IMR-90 (cell line): ENCODE measurements around the gene PTGR3. TPM values are rescaled to one million over a fixed set of nuclear protein-coding genes. Genes with fewer than 3 reads are reported as not detected.

Source experiments
- ATAC-seq: fragments of 200-7000 bp; cut with Tn5 transposase; 2 replicates; pipeline ENCODE4 v1.9.1; 2020; ENCODE audit warnings: low read depth, mild to moderate bottlenecking, moderate library complexity
- BruUV-seq: library from RNA; stranded (reverse); fragments of 400-500 nt; replicated peaks from 2 replicates; lab custom pipeline; 2021; lab: Mats Ljungman, UMichigan
- CTCF ChIA-PET: fragments of 300-600 bp; formaldehyde crosslinking; extraction: SDS; loops from one replicate; lab custom pipeline; 2021; ENCODE audit warnings: antibody characterized with exemption; lab: Yijun Ruan, JAX
- POLR2A ChIA-PET: fragments of 300-600 bp; sonication (Branson Sonifier 250); formaldehyde crosslinking; loops from one replicate; lab custom pipeline; 2022; ENCODE audit warnings: antibody characterized with exemption; ENCODE audit not compliant: unreplicated experiment; lab: Charles Lee
- DNase-seq: peaks from one replicate; pipeline ENCODE4 v3.0.0; 2013
- H2AFZ ChIP-seq: replicated peaks from 2 replicates; pipeline ENCODE3; 2013; ENCODE audit warnings: low read length, mild to moderate bottlenecking; ENCODE audit not compliant: poor library complexity
- H2AK5ac ChIP-seq: 2 replicates; pipeline ENCODE4 v1.6.1; 2013; ENCODE audit warnings: low read depth, low read length, inconsistent platforms
- H2AK9ac ChIP-seq: replicated peaks from 2 replicates; pipeline ENCODE3; 2013; ENCODE audit warnings: mild to moderate bottlenecking, low read depth, low read length, moderate library complexity; ENCODE audit not compliant: poor library complexity
- H2BK120ac ChIP-seq: 2 replicates; pipeline ENCODE4 v1.6.1; 2013; ENCODE audit warnings: low read depth, low read length, inconsistent platforms
- H2BK15ac ChIP-seq: 3 replicates; pipeline ENCODE4 v1.6.1; 2013; ENCODE audit warnings: low read depth, low read length, inconsistent platforms
- H2BK20ac ChIP-seq: 2 replicates; pipeline ENCODE4 v1.6.1; 2013; ENCODE audit warnings: low read depth, mild to moderate bottlenecking, inconsistent platforms, low read length, moderate library complexity
- H2BK5ac ChIP-seq: 2 replicates; pipeline ENCODE4 v1.6.1; 2013; ENCODE audit warnings: mild to moderate bottlenecking, low read depth, low read length, inconsistent platforms; ENCODE audit not compliant: poor library complexity, severe bottlenecking
- H3K14ac ChIP-seq: replicated peaks from 2 replicates; pipeline ENCODE4 v1.6.1; 2013; ENCODE audit warnings: low read depth, low read length, inconsistent platforms
- H3K18ac ChIP-seq: 2 replicates; pipeline ENCODE4 v1.6.1; 2013; ENCODE audit warnings: low read depth, low read length, control low read depth
- H3K23ac ChIP-seq: 2 replicates; pipeline ENCODE4 v1.6.1; 2013; ENCODE audit warnings: low read depth, low read length, inconsistent platforms
- H3K27ac ChIP-seq: 2 replicates; pipeline ENCODE4 v1.5.1; 2013; ENCODE audit warnings: mild to moderate bottlenecking, control low read depth, low read length; ENCODE audit not compliant: insufficient read depth
- H3K27me3 ChIP-seq: 2 replicates; pipeline ENCODE4 v1.6.1; 2013; ENCODE audit warnings: low read length; ENCODE audit not compliant: control insufficient read depth, insufficient read depth
- H3K36me3 ChIP-seq: 2 replicates; pipeline ENCODE4 v1.6.1; 2013; ENCODE audit warnings: low read length, mixed read lengths; ENCODE audit not compliant: control insufficient read depth, insufficient read depth
- H3K4ac ChIP-seq: 2 replicates; pipeline ENCODE4 v1.6.1; 2013; ENCODE audit warnings: low read depth, low read length, inconsistent platforms
- H3K4me1 ChIP-seq: 2 replicates; pipeline ENCODE4 v1.6.1; 2013; ENCODE audit warnings: low read length, mixed read lengths; ENCODE audit not compliant: control insufficient read depth, insufficient read depth
- H3K4me2 ChIP-seq: 2 replicates; pipeline ENCODE4 v1.6.1; 2013; ENCODE audit warnings: low read depth, mild to moderate bottlenecking, control low read depth, low read length, moderate library complexity
- H3K4me3 ChIP-seq: 2 replicates; pipeline ENCODE4 v1.5.1; 2013; ENCODE audit warnings: low read depth, mild to moderate bottlenecking, control low read depth, low read length, moderate library complexity; ENCODE audit not compliant: insufficient read depth
- H3K56ac ChIP-seq: 2 replicates; pipeline ENCODE4 v1.6.1; 2013; ENCODE audit warnings: low read length, inconsistent platforms; ENCODE audit not compliant: insufficient read depth; ENCODE audit errors: extremely low read depth
- H3K79me1 ChIP-seq, 2 experiments: 2 replicates each; pipeline ENCODE4 v1.6.1; 2013; ENCODE audit warnings: low read length in 2 of 2, inconsistent platforms in 1 of 2, low read depth in 1 of 2
- H3K9ac ChIP-seq: 2 replicates; pipeline ENCODE4 v1.6.1; 2013; ENCODE audit warnings: low read depth, low read length, control low read depth
- H3K9me1 ChIP-seq: 2 replicates; pipeline ENCODE4 v1.6.1; 2013; ENCODE audit warnings: low read length, inconsistent platforms; ENCODE audit not compliant: insufficient read depth
- H3K9me3 ChIP-seq: 2 replicates; pipeline ENCODE4 v1.6.1; 2013; ENCODE audit warnings: low read length; ENCODE audit not compliant: control insufficient read depth, insufficient read depth
- H4K20me1 ChIP-seq: 2 replicates; pipeline ENCODE4 v1.6.1; 2013; ENCODE audit warnings: low read length, inconsistent platforms; ENCODE audit not compliant: insufficient read depth
- H4K5ac ChIP-seq: 2 replicates; pipeline ENCODE4 v1.6.1; 2013; ENCODE audit warnings: mild to moderate bottlenecking, low read depth, low read length, control low read depth
- H4K8ac ChIP-seq, 2 experiments: 2 replicates each; pipeline ENCODE4 v1.6.1; 2013; ENCODE audit warnings: low read depth in 2 of 2, low read length in 2 of 2, control low read depth in 1 of 2, inconsistent platforms in 1 of 2
- H4K91ac ChIP-seq: 2 replicates; pipeline ENCODE4 v1.6.1; 2013; ENCODE audit warnings: low read depth, low read length, inconsistent platforms; ENCODE audit not compliant: insufficient read depth
- BHLHE40 ChIP-seq: fragments of 150-350 bp; IDR thresholded peaks from 2 replicates; pipeline ENCODE4 v1.6.1; 2016; ENCODE audit warnings: mild to moderate bottlenecking, low read depth, low read length
- CHD1 ChIP-seq: IDR thresholded peaks from 2 replicates; pipeline ENCODE4 v1.6.1; 2012; ENCODE audit warnings: low read depth, low read length, improper control_type of control experiment
- MXI1 ChIP-seq: IDR thresholded peaks from 2 replicates; pipeline ENCODE4 v1.6.1; 2012; ENCODE audit warnings: low read depth, mild to moderate bottlenecking, low read length, moderate library complexity, borderline replicate concordance
- RAD21 ChIP-seq: IDR thresholded peaks from 2 replicates; pipeline ENCODE4 v1.6.1; 2012; ENCODE audit warnings: low read length, improper control_type of control experiment
- USF2 ChIP-seq: fragments of 150-350 bp; IDR thresholded peaks from 2 replicates; pipeline ENCODE4 v1.6.1; 2017; ENCODE audit warnings: mild to moderate bottlenecking, antibody characterized with exemption, low read length, low read depth
- WGBS, 2 experiments: methylation state at CpG; one replicate each; pipeline versions ENCODE4 v1.1.5 to v1.1.7; 2013; ENCODE audit warnings: missing lambda C conversion rate in 2 of 2; ENCODE audit not compliant: insufficient read length in 1 of 2; ENCODE audit errors: extremely low coverage in 2 of 2; 5-methylcytosine and 5-hydroxymethylcytosine counted together
- dilution Hi-C: fragments of 300-500 bp; cut with HindIII; formaldehyde crosslinking; loops from one replicate; pipeline ENCODE4 v1.14.3; 2018; ENCODE audit warnings: low sequenced_read_pairs; ENCODE audit not compliant: unreplicated experiment
- in situ Hi-C: fragments of 300-500 bp; cut with MboI; formaldehyde crosslinking; loops from 3 replicates; pipeline ENCODE4 v1.14.3; 2019; ENCODE audit warnings: low sequenced_read_pairs, inconsistent platforms, mixed read lengths
- intact Hi-C: fragments of 100-400 bp; cut with micrococcal nuclease; formaldehyde crosslinking; loops from 2 replicates; pipeline ENCODE4 v1.10.0; 2022
- polyA plus RNA-seq, 3 experiments: library from polyadenylated mRNA; depleted of rRNA; stranded (reverse); fragments of >200 nt; gene quantifications; 2 replicates each; pipeline ENCODE4 v1.2.3, GENCODE V29; 2012; ENCODE audit warnings: low replicate concordance in 1 of 3
- total RNA-seq: library from RNA; depleted of rRNA; stranded (reverse); fragments of >200 nt; gene quantifications from 2 replicates; pipeline ENCODE4 v1.2.3, GENCODE V29; 2012

The PTGR3 gene
- total and polyA plus RNA-seq, 2 of the 4 experiments (the other 2 are of a cell fraction) = 16.1 to 26.4 TPM

GRCh38 chr18:75170022-75170789 lies 38.7 kb downstream of the PTGR3 start:
- dilution Hi-C loops = no loop called here
- peaks cover 5% of the 10 kb centered on the region; the same call in 1 of the 2 replicates for H3K9me3 ChIP-seq
- no peak overlapping the region for H4K91ac ChIP-seq
- H3K27ac ChIP-seq = no peak overlapping the region
- peaks cover 16% of the 10 kb centered on the region for H3K27me3 ChIP-seq
- in situ Hi-C loops = no loop called here
- no peak for TF ChIP-seq USF2
- TF ChIP-seq MXI1 = no peak
- TF ChIP-seq CHD1 = no peak
- TF ChIP-seq BHLHE40 = no peak
- no peak for TF ChIP-seq RAD21
- no peak overlapping the region for H2AK9ac ChIP-seq
- H2BK5ac ChIP-seq = no peak overlapping the region
- H3K56ac ChIP-seq = no peak overlapping the region
- no peaks in the 10 kb centered on the region for H3K36me3 ChIP-seq
- no peak overlapping the region for H2BK15ac ChIP-seq
- no peak overlapping the region for H3K4me3 ChIP-seq
- no TSS peak for BruUV-seq
- no peak overlapping the region for H3K9ac ChIP-seq
- H3K79me1 ChIP-seq = no peaks in the 10 kb centered on the region
- H2AK5ac ChIP-seq = no peak overlapping the region
- no peaks in the 10 kb centered on the region for H4K20me1 ChIP-seq
- no peaks in the 10 kb centered on the region for H3K9me1 ChIP-seq
- DNase-seq (no peak), ATAC-seq (no peak)
- no peak overlapping the region for H4K8ac ChIP-seq
- no peak overlapping the region for H4K5ac ChIP-seq
- intact Hi-C loops = no loop called here
- whole genome bisulfite sequencing, 2 experiments = 89% methylated on average over 26 of the region's 34 CpGs; no CpG with 5 or more reads in 1 of the 2 experiments
- no peak overlapping the region for H3K14ac ChIP-seq
- H3K18ac ChIP-seq = no peak overlapping the region
- H2BK20ac ChIP-seq = no peak overlapping the region
- H3K4me2 ChIP-seq = no peak overlapping the region
- H3K4ac ChIP-seq = no peak overlapping the region
- POLR2A ChIA-PET = no interaction called here
- CTCF ChIA-PET = no interaction called here
- H3K23ac ChIP-seq = no peak overlapping the region
- no peaks in the 10 kb centered on the region for H3K4me1 ChIP-seq
- H2AFZ ChIP-seq = no peak overlapping the region
- H2BK120ac ChIP-seq = no peak overlapping the region
